ENCODE data around the gene OCA2. TPM values are rescaled to one million over a fixed set of nuclear protein-coding genes. Genes with fewer than 3 reads are reported as not detected.
"Not testable (repeated sequence)": the region's sequence is repeated elsewhere in the genome, so short reads cannot be mapped to it uniquely, and the experiment has no call there.

Gene OCA2
- polyA plus RNA-seq, 4 donors, result 2.7 to 9.8 (median 9.0) TPM

DNA sequence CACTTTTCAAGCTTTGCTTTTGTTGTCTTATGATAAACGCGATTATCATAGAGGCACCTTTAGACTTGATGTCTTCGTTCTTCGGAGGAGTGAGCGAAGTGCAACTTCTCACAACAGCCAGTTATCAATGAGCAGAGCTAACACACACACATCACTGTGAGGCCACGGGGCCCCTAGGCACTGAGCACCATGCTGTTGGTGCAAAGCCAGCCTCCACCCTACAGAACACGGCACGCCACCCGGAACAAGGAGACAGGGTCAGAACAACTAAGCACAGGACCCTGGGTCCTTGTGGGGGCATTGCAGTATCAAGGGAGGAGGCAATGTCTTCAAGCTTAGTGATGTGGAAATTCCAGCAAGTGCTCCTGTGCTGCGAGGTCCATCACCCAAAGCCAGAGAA lies 244.5 kb downstream of the OCA2 start:
- no peak for DNase-seq (ENCODE audit: low read depth in 4 of 4, low spot score in 3 of 4)

DNA sequence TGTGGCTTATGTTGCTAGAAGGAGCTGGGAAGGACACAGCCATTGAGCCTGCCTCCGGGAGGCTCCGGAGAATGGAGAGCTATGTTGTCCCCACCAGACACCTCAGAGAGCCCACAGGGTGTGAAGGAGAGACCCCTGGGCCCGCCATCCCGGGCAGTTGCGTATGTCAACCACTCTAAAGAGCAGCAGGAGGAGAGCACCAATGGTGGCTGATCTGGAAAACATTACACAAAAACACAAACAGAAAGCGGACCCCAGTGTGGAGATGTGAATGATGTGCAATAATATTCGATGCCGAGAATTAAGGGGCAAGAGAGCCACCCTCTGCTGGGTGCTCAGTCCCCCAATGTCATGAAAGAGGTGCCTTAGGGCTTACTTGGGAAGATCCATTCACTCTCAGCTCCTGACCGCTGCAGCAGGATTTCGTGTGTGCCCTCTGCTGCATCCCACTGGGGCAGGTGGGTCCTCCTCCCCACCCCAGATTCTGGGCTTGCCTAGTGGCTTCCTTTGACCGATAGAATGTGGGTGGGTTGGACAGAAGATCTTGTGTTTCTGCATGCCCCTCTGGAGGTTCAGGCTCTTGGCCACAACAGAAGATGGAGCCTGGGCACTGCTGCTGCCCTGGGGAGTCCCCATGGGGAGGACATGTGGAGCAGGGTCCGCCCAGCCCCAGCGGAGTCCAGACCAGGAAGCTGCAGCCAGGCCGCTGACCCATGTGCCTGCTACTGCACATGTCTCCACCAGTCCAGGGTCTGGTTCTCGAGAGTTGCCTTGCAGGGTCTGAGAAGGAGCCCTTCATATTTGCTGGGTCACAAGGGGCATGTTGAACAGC lies 245.3 kb downstream of the OCA2 start:
- DNase-seq (ENCODE audit: low read depth in 4 of 4, low spot score in 3 of 4), result no peak

DNA sequence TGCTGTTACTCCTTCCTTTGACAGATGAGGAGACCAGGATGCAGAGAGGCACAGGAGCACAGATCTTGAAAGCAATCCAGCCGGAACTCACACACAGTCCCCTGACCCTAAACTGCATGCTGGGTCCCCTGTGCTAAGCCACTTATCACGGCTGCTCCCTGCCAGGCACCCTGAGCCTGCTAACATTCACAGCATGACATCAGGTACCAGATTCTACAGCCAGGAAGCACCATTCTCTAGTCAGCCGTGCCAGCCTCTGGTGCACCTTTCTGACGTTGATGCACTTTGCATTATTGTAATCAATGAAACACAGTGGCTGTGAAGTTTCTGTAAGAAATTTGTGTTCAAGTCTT lies 247.3 kb downstream of the OCA2 start:
- DNase-seq (ENCODE audit: low read depth in 4 of 4, low spot score in 3 of 4), result no peak

DNA sequence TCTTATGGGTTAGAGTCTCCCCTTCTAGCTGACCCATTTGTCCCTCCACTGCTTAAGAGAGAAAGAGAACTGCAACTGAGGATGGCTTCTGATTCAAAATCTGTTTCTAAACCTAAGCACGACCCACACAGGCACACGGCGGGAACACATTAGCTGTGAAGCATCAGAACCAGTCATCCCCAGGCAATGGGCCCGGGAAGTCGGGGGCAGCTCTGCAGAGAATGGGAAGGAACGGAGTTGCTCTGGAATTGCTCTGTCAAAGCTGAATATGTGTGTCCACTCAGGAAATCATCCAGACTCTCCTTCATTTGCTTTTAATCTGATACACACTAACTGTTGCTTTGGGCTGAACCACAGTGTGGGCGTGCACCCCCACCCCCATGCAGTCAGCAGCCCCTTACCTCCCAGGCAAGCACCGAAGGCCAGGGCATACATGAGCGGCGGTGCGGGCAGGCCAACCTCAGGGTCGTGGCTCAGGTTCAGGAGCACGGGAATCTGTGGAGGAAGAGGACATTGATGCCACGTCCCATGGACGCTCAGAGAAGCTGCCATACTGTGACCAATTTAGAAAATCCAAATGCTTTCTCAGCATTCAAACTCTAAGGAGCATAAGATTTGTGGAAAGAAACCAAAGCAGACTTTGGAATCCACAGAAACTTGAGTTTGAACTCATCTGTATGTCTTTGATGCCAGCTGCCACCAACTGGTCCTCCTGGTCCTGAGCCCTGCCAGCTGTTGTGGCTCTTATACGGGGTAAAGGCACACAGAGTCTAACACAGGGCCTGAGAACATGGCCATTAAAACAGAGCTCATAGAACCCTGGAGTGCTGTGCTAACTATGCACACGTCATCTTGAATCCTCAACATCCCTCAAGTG lies 247.9 kb downstream of the OCA2 start:
- DNase-seq (ENCODE audit: low read depth in 4 of 4, low spot score in 3 of 4), result no peak

DNA sequence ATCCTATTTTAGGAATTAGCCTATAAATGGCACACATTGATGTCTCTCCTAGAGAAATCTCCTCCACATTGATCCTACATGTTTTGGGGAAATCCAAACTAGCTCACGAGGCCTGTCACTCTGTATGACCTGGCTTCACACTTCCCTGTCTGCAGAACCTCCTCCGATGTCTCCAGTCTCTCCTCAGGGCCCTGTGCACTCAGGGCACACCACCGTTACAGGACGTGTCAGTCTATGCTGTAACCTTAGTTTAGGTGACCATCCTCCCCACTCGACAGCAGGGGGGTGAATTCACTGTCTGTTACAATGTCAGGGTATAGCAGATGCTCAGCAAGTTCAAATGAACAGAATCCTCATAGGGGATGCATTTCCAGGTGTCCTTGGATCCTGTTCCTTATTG lies 249.1 kb downstream of the OCA2 start:
- DNase-seq (ENCODE audit: low read depth in 4 of 4, low spot score in 3 of 4), result no peak

DNA sequence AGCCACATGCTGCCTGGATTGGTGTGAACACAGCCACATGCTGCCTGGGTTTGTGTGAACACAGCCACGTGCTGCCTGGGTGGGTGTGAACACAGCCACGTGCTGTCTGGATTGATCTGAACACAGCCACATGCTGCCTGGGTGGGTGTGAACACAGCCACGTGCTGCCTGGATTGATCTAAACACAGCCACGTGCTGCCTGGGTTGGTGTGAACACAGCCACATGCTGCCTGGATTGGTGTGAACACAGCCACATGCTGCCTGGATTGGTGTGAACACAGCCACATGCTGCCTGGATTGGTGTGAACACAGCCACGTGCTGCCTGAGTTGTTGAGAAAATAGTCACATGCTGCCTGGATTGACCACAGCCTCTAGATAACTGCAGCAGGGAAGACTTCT lies 250.2 kb downstream of the OCA2 start:
- DNase-seq (ENCODE audit: low read depth in 4 of 4, low spot score in 3 of 4), result not testable (repeated sequence)

DNA sequence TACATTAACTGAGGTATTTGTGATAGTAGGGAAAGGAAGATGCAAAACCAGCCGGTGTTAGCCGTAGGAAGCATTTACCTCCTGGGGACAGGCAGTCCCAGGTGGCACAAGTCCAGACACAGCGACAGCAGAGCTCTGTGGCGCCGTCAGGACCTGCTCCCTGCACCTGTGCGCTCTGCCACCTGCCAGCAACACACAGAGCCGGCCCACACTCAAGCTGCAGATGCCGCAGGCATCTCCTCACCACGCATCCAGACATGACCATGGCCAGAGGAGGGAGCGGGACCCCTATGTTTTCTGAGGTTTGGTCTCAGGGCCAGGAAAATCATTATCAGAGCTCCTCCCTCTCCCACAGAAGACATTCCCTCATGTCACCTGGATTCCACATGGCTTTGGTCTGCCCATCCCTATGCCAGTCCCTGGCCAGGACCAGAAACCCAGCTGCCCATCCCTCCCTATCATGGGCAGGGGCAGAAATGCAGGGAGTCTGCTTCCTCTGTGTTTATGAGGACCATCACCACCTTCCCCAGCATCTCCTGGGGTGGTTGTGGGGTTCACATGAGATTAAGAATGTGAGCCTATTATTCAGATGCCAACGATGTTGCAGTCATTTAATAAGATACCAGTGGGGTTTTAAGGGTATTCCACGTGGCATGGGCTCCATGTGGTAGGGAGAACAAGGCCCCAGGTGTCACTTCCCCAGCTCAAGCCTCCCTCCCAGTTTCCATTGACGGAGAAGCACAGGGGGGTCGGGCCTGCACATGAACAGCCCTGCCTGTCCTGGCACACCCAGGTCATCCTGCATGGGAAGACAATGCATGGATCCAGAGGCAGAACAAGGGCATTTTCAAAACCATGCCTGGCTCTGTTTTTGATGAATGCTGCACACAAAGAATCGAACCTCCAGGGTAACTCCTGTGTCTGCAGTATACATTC lies 251.1 kb downstream of the OCA2 start:
- DNase-seq (ENCODE audit: low read depth in 4 of 4, low spot score in 3 of 4), result no peak

DNA sequence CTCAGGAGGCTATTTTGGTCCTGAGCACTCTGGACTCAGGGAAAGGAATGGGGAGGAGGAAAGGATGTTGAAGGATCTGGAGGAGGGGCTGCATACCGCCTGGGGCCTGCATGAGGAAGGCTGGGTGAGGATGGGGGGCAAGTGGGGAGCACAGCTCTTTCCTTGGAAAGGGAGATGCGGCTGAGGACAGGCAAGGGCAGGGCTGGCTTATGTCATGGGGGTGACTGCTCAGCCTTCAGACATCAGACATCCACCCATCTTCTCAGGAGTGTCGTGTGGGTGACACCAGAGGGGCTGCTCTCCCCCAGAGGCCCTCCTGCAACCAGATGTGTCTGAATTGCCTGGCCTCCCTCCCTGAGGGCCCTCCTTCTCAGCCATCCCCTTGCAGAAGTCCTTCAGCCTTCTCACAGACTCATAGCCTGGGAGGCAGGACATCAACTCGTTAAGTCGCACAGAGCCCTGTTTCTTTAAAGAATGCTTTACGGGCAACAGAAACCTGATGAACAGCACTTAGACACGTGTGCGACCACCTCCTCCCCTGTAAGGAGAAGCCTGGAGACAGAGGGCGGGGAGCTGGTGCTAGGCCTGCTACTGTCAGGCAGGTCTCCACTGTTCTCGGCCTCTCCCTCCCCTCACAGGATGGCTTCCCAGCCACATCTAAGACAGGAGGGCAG lies 252.3 kb downstream of the OCA2 start:
- no peak for DNase-seq (ENCODE audit: low read depth in 4 of 4, low spot score in 3 of 4)

DNA sequence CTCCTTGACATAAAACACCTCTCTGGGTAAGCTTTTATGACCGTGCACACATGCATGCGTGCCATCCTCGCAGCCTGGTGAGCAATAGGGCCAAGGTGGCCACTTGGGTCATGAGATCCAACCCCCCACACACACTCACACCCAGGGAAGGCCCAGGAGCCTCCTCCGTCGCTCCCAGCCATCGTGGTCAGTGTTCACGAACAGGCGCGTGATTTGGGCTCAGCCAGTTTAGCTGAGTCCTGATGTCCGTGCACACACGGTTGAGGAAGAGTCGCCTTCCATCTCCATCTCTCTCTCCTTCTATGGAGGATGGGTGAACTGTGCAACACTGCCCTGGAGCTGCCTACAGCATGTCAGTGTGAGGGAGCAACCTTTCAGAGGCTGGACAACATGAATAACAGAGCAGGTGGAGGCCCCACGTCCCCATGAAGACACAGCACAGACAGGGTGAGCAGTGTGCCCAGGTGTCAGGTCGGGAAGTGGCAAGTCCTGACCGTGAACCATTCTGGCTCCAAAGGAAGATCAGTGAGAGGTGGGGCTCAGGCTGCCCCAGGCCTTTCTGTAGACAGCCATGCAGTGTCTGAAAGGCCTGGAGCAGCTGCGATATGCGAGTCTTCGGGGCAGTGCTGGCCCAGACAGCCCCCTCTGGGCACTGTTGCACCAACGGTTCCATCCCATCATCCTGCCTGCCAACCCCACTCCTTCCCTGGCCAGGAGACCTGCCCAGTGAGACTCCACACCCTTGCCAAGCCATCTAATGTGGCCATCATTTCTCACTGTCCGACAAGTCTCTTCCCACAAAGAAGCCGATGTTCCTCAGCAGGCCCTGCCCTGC lies 253.4 kb downstream of the OCA2 start:
- DNase-seq (ENCODE audit: low read depth in 4 of 4, low spot score in 3 of 4), result no peak

DNA sequence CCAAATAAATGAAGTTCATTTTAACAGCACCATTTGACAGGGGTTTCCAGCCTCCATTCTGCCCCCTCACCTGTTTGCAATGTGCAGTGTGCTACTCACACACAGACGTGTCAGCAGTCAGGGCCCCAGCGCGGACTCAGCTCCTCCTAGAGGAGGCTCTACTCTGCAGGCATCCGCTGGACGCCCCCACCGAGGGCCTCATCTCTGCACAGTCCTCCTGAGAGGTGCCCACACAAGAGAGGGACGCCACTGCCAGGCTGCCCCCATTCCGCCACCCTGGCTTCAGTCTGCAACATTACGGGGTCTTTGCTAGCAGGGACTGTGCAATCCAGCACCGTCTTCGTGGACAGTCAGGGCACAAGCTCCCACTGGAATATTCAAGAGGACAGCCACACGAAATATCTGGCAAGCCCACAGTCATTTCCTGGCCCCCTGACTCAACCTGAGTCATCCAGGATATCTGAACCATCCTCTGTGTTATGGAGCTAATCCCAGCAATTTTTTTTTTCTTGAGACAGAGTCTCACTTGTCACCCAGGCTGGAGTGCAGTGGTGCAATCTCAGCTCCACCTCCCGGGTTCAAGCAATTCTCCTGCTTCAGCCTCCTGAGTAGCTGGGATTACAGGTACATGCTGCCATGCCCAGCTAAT lies 255.0 kb downstream of the OCA2 start:
- no peak for DNase-seq (ENCODE audit: low read depth in 4 of 4, low spot score in 3 of 4)

DNA sequence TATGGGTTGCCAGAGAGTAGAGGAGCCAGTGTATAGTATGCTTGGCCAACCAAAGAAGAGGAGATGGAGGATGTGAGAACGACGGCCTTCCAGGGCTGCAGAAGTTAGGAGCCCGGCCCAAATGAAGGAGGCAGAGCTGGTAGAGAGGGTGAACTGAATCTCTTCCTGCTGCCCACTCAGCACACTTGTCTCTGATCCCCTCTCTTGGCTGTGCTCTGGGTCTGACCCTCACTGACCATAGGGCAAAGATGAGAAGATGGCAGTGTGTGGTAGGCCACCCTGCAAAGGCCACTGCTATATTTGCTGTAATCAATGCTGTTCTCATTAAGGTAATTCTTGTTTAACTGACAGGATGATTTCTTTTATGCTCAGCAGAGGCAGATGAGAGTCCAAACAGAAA lies 256.0 kb downstream of the OCA2 start:
- DNase-seq (ENCODE audit: low read depth in 4 of 4, low spot score in 3 of 4), result no peak

DNA sequence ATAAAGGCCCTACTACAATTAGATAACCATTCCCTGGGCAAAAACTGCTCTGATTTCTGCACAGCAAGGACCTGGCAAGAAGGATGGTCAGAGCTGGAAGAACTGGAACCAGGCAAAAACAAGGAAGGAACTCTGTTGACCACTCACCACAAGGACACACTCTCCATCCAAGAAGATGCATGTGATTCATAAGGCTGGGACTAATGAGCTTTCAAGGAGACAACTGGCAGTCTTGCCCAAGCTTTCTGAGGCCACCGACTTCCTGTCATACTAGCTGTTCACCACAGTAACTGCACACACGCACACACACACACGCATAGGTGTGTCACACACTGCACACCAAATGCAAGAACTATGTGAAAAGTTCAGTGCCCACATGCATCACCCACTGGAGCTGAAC lies 256.6 kb downstream of the OCA2 start:
- no peak for DNase-seq (ENCODE audit: low read depth in 4 of 4, low spot score in 3 of 4)

DNA sequence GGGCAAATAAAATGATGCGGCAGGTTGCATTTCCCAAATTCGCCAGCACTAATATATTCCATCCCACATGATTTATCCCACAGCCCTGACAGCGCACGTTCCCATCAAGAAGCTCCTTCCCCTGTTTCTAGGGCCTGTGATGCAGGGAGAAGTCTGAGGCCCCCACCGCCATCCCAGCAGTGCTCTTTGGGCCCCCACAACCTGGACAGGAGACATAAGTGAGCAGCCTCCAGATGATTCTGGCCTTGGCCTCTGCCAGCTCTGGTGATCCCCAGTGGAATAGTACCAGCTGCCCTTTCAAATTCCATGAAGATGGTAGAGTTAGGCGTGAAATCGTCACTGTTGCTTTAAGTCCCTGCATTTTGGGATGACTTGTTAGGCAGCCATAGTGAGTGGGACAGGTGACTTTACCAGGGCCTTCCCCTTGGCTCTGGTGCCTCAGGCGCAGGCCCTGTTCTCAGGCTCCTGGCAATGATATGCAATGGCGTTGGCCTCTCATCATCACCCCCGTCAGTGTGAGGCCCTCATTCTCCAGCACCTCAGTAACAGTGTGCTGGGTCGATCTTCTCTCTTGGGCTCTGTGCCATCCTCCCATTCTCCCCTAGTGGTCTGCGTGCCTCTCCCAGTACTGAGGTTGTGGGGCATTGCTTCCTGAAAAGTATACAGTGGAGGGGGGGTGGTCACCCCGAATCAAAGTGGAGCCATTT lies 263.7 kb downstream of the OCA2 start:
- DNase-seq (ENCODE audit: low read depth in 4 of 4, low spot score in 3 of 4), result no peak

DNA sequence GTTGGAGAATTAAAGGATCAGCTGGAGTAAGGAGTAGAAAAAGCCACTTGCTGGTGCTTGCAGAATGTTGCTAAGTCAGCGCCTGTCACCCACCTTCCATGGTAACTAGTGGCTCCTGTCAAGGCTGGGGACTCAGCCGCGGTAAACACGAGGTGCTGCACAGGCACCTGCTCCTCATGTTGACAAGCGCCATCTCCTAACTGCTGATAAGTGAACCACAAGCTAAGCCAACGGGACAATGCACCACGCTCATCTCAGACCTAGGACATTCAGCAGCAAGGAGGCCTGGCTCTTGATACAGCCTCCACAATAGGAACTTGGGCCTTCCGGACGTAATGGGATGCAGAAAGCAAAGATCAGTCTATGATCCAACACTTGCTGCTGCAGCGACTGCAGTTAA lies 264.4 kb downstream of the OCA2 start:
- no peak for DNase-seq (ENCODE audit: low read depth in 4 of 4, low spot score in 3 of 4)

DNA sequence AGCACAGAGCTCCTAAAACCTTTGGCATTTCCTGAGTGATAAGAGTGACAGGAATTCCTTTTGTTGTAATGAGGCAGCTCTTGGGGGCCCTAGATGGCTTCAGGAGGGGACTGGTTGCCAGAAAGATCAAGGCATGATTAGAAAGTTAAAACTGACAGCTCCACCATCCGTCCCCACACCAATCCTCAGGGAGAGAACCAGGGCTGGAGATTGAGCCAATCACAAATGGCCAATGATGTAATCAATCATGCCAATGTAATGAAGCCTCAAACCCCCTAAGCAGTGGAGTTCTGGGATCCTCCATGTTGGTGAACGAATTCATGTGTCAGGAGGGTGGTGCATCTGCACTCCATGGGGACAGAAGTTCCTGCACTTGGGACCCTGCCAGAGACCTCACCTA lies 265.1 kb downstream of the OCA2 start:
- DNase-seq (ENCODE audit: low read depth in 4 of 4, low spot score in 3 of 4), result no peak

DNA sequence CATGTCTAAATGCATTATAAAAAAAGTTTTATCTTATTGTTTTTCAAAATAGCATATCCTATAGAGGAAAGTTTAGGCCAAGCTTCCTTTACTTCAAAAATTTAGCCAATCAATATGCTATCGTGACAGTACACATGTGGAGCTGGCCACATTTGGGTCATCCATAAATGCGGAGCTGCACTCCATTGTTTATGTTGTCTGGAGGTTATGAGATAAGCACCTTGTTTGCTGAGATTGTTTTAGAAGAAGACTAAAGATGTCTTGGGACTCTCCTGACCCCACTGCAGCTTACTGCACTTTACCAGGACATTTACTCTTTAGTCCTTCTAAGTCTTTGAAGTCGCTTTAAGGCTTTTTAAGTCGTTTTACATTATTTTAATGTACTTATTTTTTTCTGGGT lies 265.9 kb downstream of the OCA2 start:
- DNase-seq (ENCODE audit: low read depth in 4 of 4, low spot score in 3 of 4), result no peak

DNA sequence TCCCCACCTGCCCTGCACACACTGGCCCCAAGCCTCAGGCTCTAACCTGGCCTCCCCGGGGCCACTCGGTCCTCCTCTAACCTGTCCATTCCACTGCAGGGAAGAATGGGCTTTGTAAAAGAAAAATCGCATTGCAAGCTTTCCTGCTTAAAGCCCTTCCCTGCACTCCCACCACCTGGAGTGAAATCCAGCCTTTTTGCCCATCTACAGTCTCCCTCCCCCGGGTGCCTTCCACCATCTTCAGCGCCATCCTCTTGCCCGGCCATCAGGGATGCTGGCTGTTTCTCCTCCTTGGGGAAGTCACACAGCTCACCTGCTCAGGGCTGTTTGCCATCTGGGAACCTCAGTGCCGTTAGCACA lies 266.9 kb downstream of the OCA2 start:
- no peak for DNase-seq (ENCODE audit: low read depth in 4 of 4, low spot score in 3 of 4)

Data from left renal pelvis (tissue), 4 donors.